ENCODE data around the gene CLTC. TPM values are rescaled to one million over a fixed set of nuclear protein-coding genes. Genes with fewer than 3 reads are reported as not detected.

CLTC gene
- total and polyA plus RNA-seq, 2 of the 8 experiments (the other 6 are each of a cell fraction or from before 2014, with no cell fraction given) = 175 to 283 TPM

DNA sequence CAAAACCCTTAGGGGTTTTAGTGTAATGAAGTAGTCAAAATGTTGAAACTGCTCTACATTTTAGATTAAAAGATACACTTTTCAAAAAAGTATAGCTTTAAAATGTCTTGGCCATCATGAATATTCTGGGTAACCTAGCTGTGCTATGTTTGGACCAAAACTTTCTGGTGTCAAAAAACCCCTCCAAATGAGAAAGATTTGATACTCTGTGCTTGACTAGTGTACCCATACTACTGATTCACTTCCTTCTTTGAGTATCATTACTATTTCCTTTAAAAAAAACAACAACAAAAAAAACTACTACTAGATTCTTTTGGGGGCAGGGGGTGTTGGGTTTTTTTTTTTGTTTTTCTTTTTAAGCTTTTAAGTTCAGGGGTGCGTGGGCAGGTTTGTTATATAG lies 50.2 kb downstream of the CLTC start:
- Histone ChIP-seq H3K4ac (replicated peaks; ENCODE audit: insufficient read length, low read depth, low read length) (no peak overlapping the region), H2BK5ac (ENCODE audit: low read depth, low read length) (no peak overlapping the region), H3K27ac (ENCODE audit: low read depth, low read length) (no peak overlapping the region), H3K23me2 (ENCODE audit: low read depth, low read length) (no peaks in the 10 kb centered on the region), H4K20me1 (replicated peaks in 1 of 2; ENCODE audit: control insufficient read depth in 1 of 2, insufficient read depth in 2 of 2, low read length in 2 of 2) (peaks cover 0 to 2% of the 10 kb centered on the region in 2 experiments), H4K5ac (ENCODE audit: insufficient read length, low read depth, low read length) (no peak overlapping the region), H3K4me1 (replicated peaks in 1 of 4; ENCODE audit: control insufficient read depth in 3 of 4, insufficient read depth in 4 of 4, low read length in 3 of 4) (no peaks in the 10 kb centered on the region), H3K56ac (replicated peaks; ENCODE audit: insufficient read length, low read depth, low read length) (no peak overlapping the region), H3K4me2 (ENCODE audit: insufficient read depth in 1 of 2, low read depth in 2 of 2, low read length in 2 of 2) (no peak overlapping the region), H3K9ac (replicated peaks in 1 of 4; ENCODE audit: extremely low read depth in 1 of 4, low read depth in 3 of 4, low read length in 3 of 4) (no peak overlapping the region), H2AFZ (ENCODE audit: low read length) (no peak overlapping the region), H4K91ac (replicated peaks; ENCODE audit: insufficient read length, low read length) (no peak overlapping the region), H3K9me3 (ENCODE audit: insufficient read depth in 2 of 2, low read depth in 1 of 2, low read length in 1 of 2) (no peaks in the 10 kb centered on the region), H2BK15ac (ENCODE audit: low read length) (no peak overlapping the region), H3K23ac (ENCODE audit: insufficient read length) (no peak overlapping the region), H3K27me3 (replicated peaks in 1 of 4; ENCODE audit: control insufficient read depth in 3 of 4, extremely low read depth in 1 of 4, insufficient read depth in 3 of 4, low read length in 3 of 4) (no peaks in the 10 kb centered on the region), H2BK120ac (replicated peaks; ENCODE audit: low read depth, low read length) (no peak overlapping the region), H3K79me2 (ENCODE audit: control insufficient read depth in 1 of 2, insufficient read depth in 2 of 2, low read length in 2 of 2) (no peaks in the 10 kb centered on the region), H2BK12ac (ENCODE audit: low read depth, low read length) (no peak overlapping the region), H3K4me3 (ENCODE audit: extremely low read depth in 1 of 4, insufficient read depth in 2 of 4, low read depth in 3 of 4, low read length in 4 of 4) (no peak overlapping the region), H2BK20ac (ENCODE audit: low read length) (no peak overlapping the region), H4K8ac (ENCODE audit: extremely low read depth, insufficient read depth, low read length) (no peak overlapping the region), H3K36me3 (ENCODE audit: control insufficient read depth in 2 of 4, insufficient read depth in 4 of 4, low read length in 3 of 4) (peaks cover 11 to 89% (median 50%) of the 10 kb centered on the region in 4 experiments), H3K14ac (ENCODE audit: insufficient read length) (no peak overlapping the region), H2AK5ac (ENCODE audit: low read depth, low read length) (no peak overlapping the region), H3K79me1 (ENCODE audit: low read depth, low read length) (no peaks in the 10 kb centered on the region), H3K18ac (ENCODE audit: extremely low read depth, low read length) (no peak overlapping the region)
- ChIA-PET POLR2A (ENCODE audit: partially characterized antibody) (interaction anchor here (0.5 to 1.9 kb wide), 4 partner anchors 26 to 1048 kb away, joined by 3 to 4 read pairs (median 3); partner anchors contain the start of gene CLTC), CTCF (ENCODE audit: partially characterized antibody) (no interaction called here)
- WGBS, 2 experiments (ENCODE audit: extremely low coverage in 1 of 2, insufficient coverage in 1 of 2, insufficient read length in 1 of 2, insufficient replicate concordance in 2 of 2, low coverage in 1 of 2, low lambda C conversion rate in 2 of 2, missing lambda C conversion rate in 1 of 2) = 94% methylated on average over 1 of the region's 1 CpG; no CpG with 5 or more reads in 1 of the 2 experiments
- DNase-seq (ENCODE audit: low read depth in 1 of 2, low spot score in 2 of 2) (no peak), FAIRE-seq (no peak)
- no peak for TF ChIP-seq SIN3A (conservative IDR thresholded peaks at IDR 0.05 in 1 of 2, IDR thresholded peaks at IDR 0.05 in 1 of 2; ENCODE audit: low read depth in 1 of 2, low read length in 2 of 2)
- TF ChIP-seq HDAC2 (IDR thresholded peaks at IDR 0.05; ENCODE audit: borderline replicate concordance in 1 of 2, low read depth in 2 of 2, low read length in 2 of 2) = no peak
- TF ChIP-seq PHF8 (conservative IDR thresholded peaks at IDR 0.05; ENCODE audit: low read depth, low read length) = no peak
- no peak for TF ChIP-seq BCL11A (IDR thresholded peaks at IDR 0.05; ENCODE audit: low read depth in 2 of 2, low read length in 2 of 2)
- TF ChIP-seq TAF7 (optimal IDR thresholded peaks at IDR 0.05; ENCODE audit: borderline replicate concordance, low read depth, low read length) = no peak
- no peak for TF ChIP-seq CEBPB (IDR thresholded peaks at IDR 0.05; ENCODE audit: low read depth, low read length)
- TF ChIP-seq RAD21 (IDR thresholded peaks at IDR 0.05 in 1 of 2, conservative IDR thresholded peaks at IDR 0.05 in 1 of 2; ENCODE audit: low read depth in 2 of 2, low read length in 2 of 2) = no peak
- no peak for TF ChIP-seq YY1 (IDR thresholded peaks at IDR 0.05; ENCODE audit: low read depth, low read length)
- TF ChIP-seq ASH2L (IDR thresholded peaks at IDR 0.05; ENCODE audit: low read length) = no peak
- no peak for TF ChIP-seq RNF2 (IDR thresholded peaks at IDR 0.05; ENCODE audit: borderline replicate concordance, low read depth, low read length, missing control alignments, poor library complexity, severe bottlenecking)
- TF ChIP-seq RBBP5 (IDR thresholded peaks at IDR 0.05; ENCODE audit: borderline replicate concordance, low read depth, low read length) = no peak
- no peak for TF ChIP-seq EGR1 (IDR thresholded peaks at IDR 0.05; ENCODE audit: borderline replicate concordance, low read depth, low read length)
- no peak for TF ChIP-seq MAFK (IDR thresholded peaks at IDR 0.05; ENCODE audit: low read depth, low read length)

Data from H1 (cell line).